ENCODE results near the gene TAS1R2.

DNA sequence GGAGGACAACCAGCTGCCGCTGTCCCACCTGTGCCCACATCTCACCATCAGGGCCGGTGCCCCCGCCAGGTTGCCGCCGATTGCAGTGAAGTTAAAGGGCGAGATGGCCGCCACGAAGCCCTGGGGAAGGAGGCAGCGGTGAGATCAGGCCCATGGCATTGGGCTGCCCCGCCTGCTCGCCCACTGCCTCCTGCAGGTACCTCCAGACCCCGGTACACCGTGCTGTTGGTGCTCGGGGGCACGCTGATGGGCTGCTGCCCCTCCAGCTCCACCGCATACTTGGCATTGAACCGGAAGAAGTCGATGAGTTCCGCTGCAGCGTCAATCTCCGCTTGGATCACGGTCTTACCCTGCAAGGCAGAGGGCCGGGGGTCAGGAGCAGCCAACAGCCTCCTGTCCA, 23.6 kb upstream of the TAS1R2 start:
- TF ChIP-seq, protein P1, sequence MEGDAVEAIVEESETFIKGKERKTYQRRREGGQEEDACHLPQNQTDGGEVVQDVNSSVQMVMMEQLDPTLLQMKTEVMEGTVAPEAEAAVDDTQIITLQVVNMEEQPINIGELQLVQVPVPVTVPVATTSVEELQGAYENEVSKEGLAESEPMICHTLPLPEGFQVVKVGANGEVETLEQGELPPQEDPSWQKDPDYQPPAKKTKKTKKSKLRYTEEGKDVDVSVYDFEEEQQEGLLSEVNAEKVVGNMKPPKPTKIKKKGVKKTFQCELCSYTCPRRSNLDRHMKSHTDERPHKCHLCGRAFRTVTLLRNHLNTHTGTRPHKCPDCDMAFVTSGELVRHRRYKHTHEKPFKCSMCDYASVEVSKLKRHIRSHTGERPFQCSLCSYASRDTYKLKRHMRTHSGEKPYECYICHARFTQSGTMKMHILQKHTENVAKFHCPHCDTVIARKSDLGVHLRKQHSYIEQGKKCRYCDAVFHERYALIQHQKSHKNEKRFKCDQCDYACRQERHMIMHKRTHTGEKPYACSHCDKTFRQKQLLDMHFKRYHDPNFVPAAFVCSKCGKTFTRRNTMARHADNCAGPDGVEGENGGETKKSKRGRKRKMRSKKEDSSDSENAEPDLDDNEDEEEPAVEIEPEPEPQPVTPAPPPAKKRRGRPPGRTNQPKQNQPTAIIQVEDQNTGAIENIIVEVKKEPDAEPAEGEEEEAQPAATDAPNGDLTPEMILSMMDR (conservative IDR thresholded peaks at IDR 0.05; ENCODE audit: low read depth in 2 of 2): no peak
- no peak for TF ChIP-seq EZH2 (IDR thresholded peaks at IDR 0.05; ENCODE audit: low read depth, unreplicated experiment)
- TF ChIP-seq, protein P2, sequence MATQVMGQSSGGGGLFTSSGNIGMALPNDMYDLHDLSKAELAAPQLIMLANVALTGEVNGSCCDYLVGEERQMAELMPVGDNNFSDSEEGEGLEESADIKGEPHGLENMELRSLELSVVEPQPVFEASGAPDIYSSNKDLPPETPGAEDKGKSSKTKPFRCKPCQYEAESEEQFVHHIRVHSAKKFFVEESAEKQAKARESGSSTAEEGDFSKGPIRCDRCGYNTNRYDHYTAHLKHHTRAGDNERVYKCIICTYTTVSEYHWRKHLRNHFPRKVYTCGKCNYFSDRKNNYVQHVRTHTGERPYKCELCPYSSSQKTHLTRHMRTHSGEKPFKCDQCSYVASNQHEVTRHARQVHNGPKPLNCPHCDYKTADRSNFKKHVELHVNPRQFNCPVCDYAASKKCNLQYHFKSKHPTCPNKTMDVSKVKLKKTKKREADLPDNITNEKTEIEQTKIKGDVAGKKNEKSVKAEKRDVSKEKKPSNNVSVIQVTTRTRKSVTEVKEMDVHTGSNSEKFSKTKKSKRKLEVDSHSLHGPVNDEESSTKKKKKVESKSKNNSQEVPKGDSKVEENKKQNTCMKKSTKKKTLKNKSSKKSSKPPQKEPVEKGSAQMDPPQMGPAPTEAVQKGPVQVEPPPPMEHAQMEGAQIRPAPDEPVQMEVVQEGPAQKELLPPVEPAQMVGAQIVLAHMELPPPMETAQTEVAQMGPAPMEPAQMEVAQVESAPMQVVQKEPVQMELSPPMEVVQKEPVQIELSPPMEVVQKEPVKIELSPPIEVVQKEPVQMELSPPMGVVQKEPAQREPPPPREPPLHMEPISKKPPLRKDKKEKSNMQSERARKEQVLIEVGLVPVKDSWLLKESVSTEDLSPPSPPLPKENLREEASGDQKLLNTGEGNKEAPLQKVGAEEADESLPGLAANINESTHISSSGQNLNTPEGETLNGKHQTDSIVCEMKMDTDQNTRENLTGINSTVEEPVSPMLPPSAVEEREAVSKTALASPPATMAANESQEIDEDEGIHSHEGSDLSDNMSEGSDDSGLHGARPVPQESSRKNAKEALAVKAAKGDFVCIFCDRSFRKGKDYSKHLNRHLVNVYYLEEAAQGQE (IDR thresholded peaks at IDR 0.05; ENCODE audit: unreplicated experiment): no peak

Data from GM23338 (cell line).